ENCODE data around the gene CTIF. TPM values are rescaled to one million over a fixed set of nuclear protein-coding genes. Genes with fewer than 3 reads are reported as not detected.

Gene CTIF
- total RNA-seq, 1 donor from 2014 or later: 35.1 TPM

DNA sequence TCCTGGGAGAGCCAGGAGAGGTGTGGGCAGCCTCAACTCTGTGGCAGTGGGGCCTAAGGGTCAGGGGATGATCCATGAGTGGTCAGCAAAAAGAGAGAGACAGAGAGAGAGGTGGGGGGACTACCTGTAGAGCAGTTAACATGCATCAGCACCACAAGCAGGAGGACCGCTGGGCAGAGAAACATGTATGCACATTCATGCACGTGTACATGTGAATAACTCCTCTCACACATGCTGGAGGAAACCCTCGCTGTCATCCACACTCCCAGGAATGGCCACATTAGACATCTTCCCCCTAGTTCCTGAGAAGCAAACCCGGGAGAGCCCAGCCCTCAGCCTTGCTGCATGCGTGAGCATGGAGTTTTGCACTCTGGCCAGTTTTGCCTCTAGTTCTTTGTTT lies 245.8 kb downstream of the CTIF start:
- no peak overlapping the region for H3K27ac ChIP-seq
- no peaks in the 10 kb centered on the region for H3K27me3 ChIP-seq
- no peak overlapping the region for H3K4me3 ChIP-seq
- no peaks in the 10 kb centered on the region for H3K36me3 ChIP-seq
- intact Hi-C loops (cut with DNase I): loop anchor here (10.0 kb wide), 1 partner anchor 60 kb away; no protein-coding TSS in a partner anchor
- no peaks in the 10 kb centered on the region for H3K9me3 ChIP-seq
- TF ChIP-seq, protein P1, sequence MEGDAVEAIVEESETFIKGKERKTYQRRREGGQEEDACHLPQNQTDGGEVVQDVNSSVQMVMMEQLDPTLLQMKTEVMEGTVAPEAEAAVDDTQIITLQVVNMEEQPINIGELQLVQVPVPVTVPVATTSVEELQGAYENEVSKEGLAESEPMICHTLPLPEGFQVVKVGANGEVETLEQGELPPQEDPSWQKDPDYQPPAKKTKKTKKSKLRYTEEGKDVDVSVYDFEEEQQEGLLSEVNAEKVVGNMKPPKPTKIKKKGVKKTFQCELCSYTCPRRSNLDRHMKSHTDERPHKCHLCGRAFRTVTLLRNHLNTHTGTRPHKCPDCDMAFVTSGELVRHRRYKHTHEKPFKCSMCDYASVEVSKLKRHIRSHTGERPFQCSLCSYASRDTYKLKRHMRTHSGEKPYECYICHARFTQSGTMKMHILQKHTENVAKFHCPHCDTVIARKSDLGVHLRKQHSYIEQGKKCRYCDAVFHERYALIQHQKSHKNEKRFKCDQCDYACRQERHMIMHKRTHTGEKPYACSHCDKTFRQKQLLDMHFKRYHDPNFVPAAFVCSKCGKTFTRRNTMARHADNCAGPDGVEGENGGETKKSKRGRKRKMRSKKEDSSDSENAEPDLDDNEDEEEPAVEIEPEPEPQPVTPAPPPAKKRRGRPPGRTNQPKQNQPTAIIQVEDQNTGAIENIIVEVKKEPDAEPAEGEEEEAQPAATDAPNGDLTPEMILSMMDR (IDR thresholded peaks at IDR 0.05): no peak
- TF ChIP-seq POLR2A (IDR thresholded peaks at IDR 0.05) (no peak), POLR2AphosphoS5 (IDR thresholded peaks at IDR 0.05; ENCODE audit: insufficient read depth in 1 of 2, low read depth in 1 of 2) (no peak)
- peaks cover 36% of the 10 kb centered on the region for H3K4me1 ChIP-seq
- no peak for DNase-seq (ENCODE audit: extremely low spot score in 2 of 2)

- Histone ChIP-seq H3K4me1 (peaks cover 31% of the 10 kb centered on the region), H3K27ac (no peak overlapping the region), H3K27me3 (no peaks in the 10 kb centered on the region), H3K36me3 (no peaks in the 10 kb centered on the region), H3K4me3 (no peak overlapping the region), H3K9me3 (no peaks in the 10 kb centered on the region)
- no peak for TF ChIP-seq POLR2A (IDR thresholded peaks at IDR 0.05)
- no peak for DNase-seq (ENCODE audit: extremely low spot score in 2 of 2)
- intact Hi-C loops (cut with DNase I): loop anchor here (10.0 kb wide), 1 partner anchor 60 kb away; no protein-coding TSS in a partner anchor
Measured at GRCh38 chr18:48785091-48785614, 246.3 kb downstream of the CTIF start.

GRCh38 chr18:48785736-48786454 lies 247.1 kb downstream of the CTIF start:
- Histone ChIP-seq H3K4me1 (peaks cover 23% of the 10 kb centered on the region), H3K36me3 (no peaks in the 10 kb centered on the region), H3K27ac (no peak overlapping the region), H3K4me3 (no peak overlapping the region), H3K27me3 (no peaks in the 10 kb centered on the region), H3K9me3 (no peaks in the 10 kb centered on the region)
- no peak for DNase-seq (ENCODE audit: extremely low spot score in 2 of 2)
- TF ChIP-seq POLR2A (IDR thresholded peaks at IDR 0.05) (no peak), POLR2AphosphoS5 (IDR thresholded peaks at IDR 0.05; ENCODE audit: insufficient read depth in 1 of 2, low read depth in 1 of 2) (no peak)
- TF ChIP-seq, protein P1 (IDR thresholded peaks at IDR 0.05): no peak
- intact Hi-C loops (cut with DNase I): loop anchor here (10.0 kb wide), 1 partner anchor 59 kb away; no protein-coding TSS in a partner anchor

- no peak overlapping the region for H3K27ac ChIP-seq
- peaks cover 21% of the 10 kb centered on the region for H3K4me1 ChIP-seq
- TF ChIP-seq POLR2A (IDR thresholded peaks at IDR 0.05) (no peak), POLR2AphosphoS5 (IDR thresholded peaks at IDR 0.05; ENCODE audit: insufficient read depth in 1 of 2, low read depth in 1 of 2) (no peak)
- TF ChIP-seq, protein P1 (IDR thresholded peaks at IDR 0.05): no peak
- no peaks in the 10 kb centered on the region for H3K36me3 ChIP-seq
- no peaks in the 10 kb centered on the region for H3K9me3 ChIP-seq
- intact Hi-C loops (cut with DNase I): loop anchor here (10.0 kb wide), 1 partner anchor 58 kb away; no protein-coding TSS in a partner anchor
- no peaks in the 10 kb centered on the region for H3K27me3 ChIP-seq
- no peak for DNase-seq (ENCODE audit: extremely low spot score in 2 of 2)
- no peak overlapping the region for H3K4me3 ChIP-seq
Measured at GRCh38 chr18:48786455-48787202, 247.8 kb downstream of the CTIF start.

GRCh38 chr18:48787203-48788151 lies 248.6 kb downstream of the CTIF start:
- no peak overlapping the region for H3K4me3 ChIP-seq
- no peak for DNase-seq (ENCODE audit: extremely low spot score in 2 of 2)
- peaks cover 12% of the 10 kb centered on the region for H3K4me1 ChIP-seq
- H3K36me3 ChIP-seq: no peaks in the 10 kb centered on the region
- no peaks in the 10 kb centered on the region for H3K27me3 ChIP-seq
- no peaks in the 10 kb centered on the region for H3K9me3 ChIP-seq
- intact Hi-C loops (cut with DNase I): loop anchor here (10.0 kb wide), 1 partner anchor 57 kb away; no protein-coding TSS in a partner anchor
- TF ChIP-seq POLR2A (IDR thresholded peaks at IDR 0.05): no peak
- no peak for TF ChIP-seq POLR2AphosphoS5 (IDR thresholded peaks at IDR 0.05; ENCODE audit: insufficient read depth in 1 of 2, low read depth in 1 of 2)
- TF ChIP-seq, protein P1 (IDR thresholded peaks at IDR 0.05): no peak
- no peak overlapping the region for H3K27ac ChIP-seq
